GM19043 (cell line): ENCODE results near the gene PRKCD.
A peak's percentile ranks its signal among the peaks of the same experiment; 100 is the strongest.

Experiments used
- ATAC-seq: cut with Tn5 transposase; IDR thresholded peaks from one replicate; pipeline ENCODE4 v1.9.1; 2021; ENCODE audit warnings: low read depth; ENCODE audit not compliant: unreplicated experiment

PRKCD gene

DNA sequence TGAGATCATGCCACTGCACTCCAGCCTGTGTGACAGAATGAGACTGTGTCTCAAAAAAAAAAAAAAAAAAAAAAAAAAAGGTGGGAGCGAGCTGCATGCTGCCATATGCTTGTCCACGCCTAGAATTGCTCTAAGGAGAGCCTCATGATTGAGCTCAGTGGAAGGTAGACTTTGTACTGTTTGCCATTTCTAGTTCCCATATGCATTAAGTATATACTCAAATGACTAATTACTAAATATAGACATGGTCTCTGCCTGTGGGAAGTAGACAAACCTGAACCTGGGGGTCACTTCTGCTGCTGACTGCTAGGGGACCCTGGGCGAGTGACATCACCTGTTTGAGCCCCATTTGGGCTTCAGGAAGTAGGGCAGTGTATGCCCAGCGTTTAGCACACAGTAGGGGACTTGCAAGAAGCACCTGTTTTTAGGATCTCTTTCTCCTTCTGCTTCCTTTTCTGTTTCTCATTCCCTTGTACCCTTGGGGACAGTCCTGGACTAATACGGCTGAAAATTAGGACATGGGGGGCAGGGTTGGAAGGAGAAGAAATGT, 27.2 kb downstream of the PRKCD start:
- ATAC-seq: no peak

- ATAC-seq: no peak
Observed at GRCh38 chr3:53188720-53189119, 27.7 kb downstream of the PRKCD start.

- no peak for ATAC-seq
Observed at GRCh38 chr3:53189276-53189675, 28.3 kb downstream of the PRKCD start.

GRCh38 chr3:53190659-53191058, 29.6 kb downstream of the PRKCD start:
- no peak for ATAC-seq

DNA sequence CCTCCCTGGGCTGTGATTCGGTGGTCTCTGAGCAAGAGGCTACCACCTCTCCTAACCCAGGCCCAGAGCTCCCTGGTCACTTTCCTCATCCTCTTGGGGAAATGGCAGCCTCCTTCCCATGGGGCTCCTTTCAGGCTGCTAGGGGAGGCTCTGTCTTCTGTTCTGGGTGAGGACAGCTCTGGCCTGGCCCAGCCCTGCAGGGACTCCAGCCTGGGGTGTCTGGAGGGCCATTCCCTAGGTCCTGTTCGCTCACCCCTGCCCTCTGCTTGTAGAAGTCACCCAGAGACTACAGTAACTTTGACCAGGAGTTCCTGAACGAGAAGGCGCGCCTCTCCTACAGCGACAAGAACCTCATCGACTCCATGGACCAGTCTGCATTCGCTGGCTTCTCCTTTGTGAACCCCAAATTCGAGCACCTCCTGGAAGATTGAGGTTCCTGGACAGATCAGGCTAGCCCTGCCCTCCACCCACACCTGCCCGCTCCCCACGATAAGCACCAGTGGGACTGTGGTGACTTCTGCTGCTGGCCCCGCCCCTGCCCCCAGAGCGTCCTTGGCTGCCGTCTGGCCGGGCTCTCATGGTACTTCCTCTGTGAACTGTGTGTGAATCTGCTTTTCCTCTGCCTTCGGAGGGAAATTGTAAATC, 30.9 kb downstream of the PRKCD start:
- ATAC-seq: no peak

GRCh38 chr3:53192608-53193007, 31.6 kb downstream of the PRKCD start:
- peak; percentile 62 for ATAC-seq

GRCh38 chr3:53193466-53194209, 32.6 kb downstream of the PRKCD start:
- no peak for ATAC-seq

DNA sequence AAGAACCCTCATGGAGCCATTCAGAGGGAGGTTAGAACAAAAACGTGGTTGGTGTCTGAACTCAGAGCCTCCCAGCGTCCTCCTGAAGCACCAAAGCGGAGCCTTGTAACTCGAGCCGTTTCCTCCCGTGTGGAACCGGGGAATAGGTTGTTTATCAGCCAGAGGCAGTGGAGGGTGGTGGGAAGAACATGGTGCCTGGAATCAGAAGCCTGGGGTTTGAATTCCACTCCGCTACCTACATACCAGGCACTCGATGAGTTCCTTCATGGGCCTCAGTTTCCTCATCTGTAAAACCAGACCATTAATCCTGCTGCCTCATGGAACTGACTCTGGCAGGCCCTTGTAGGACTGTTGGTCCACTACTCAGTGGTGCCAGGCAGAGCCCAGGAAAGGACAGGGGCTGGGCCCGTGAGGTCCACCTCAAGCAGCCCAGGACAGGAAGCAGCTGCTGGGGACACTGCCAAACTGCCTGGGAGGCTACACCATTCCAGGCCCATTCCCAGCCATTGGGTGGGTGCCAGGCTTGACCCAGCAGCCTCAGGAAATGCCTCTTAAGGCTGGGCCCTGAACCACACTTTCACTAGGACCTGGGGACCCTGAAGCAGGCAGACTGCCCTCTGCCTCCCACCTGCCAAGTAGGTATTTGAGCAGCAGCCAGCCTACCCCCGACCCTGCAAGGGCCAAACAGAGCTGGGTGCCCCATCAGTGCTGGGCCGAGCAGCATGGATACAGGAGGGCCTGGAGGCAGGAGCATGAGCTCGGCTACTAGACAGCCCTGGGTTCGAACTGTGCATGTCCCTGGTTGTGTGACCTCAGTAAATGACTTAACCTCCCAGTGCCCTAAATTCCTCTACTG, 33.4 kb downstream of the PRKCD start:
- ATAC-seq: no peak

GRCh38 chr3:53195066-53195450, 34.0 kb downstream of the PRKCD start:
- no peak for ATAC-seq

DNA sequence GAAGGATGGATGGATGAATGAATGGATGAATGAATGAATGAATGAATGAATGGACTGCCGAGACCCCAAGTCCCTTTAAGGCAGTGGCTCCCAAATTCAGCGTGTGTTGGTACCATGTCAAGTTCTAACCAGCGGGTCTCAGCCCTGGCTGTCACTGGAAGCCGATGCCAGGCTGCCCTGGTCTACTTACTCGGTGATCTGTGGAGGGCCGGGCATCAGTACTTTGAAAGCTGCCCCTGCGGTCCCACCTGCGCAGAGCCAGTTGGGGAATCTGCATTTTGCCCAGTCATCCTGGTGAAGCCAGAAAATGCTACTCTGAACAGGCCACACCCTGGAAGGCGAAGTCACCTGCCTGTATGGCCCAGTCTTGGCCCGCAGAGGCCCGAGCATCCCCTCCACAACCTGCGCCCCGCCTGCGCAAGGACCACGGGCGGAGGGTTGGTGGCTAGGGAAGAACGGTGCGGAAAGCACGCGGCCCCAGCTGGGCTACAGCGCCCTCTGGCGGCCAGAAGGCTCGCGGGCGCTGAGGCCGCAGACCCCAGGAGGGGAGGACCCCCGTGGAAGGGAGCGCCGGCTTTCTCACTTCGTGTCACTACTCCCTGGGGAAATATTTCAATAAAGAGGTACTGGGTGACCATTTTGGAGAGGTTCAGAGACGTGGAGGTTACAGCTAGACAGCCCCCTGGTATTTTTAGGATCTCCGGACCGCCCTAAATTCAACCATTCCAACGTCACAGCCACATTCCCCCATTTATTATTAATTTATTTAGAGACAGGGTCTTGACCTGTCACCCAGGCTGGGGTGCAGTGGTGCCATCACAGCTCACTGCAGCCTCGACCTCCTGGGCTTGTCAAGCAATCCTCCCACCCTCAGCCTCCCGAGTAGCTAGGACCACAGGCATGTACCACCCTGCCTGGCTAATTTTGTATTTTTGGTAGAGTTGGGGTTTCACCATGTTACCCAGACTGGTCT, 34.9 kb downstream of the PRKCD start:
- no peak for ATAC-seq

GRCh38 chr3:53196575-53197407, 35.8 kb downstream of the PRKCD start:
- ATAC-seq: no peak

- ATAC-seq: no peak
Observed at GRCh38 chr3:53198256-53198977, 37.4 kb downstream of the PRKCD start.

- no peak for ATAC-seq
Observed at GRCh38 chr3:53198996-53199395, 38.0 kb downstream of the PRKCD start.

DNA sequence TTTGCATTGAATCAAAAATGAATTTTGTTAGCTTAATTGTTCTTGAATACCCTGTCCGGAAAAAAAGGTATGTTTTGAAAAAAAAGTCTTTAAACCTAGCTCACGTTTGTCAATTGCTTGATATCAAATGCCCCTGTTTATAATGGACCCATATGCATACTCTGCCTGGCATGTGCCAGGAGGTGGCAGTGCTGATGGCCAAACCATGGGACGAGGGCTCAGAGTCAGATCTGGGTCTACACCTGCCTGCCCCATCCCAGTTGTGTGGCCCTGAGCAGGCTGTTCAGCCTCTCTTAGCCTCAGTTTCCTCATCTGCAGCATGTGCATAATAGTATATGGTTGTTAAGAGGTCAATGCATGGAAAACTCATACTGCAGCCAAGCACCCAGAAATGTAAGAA, 38.8 kb downstream of the PRKCD start:
- ATAC-seq: no peak

GRCh38 chr3:53200501-53201498, 39.8 kb downstream of the PRKCD start:
- no peak for ATAC-seq

GRCh38 chr3:53202331-53203015, 41.5 kb downstream of the PRKCD start:
- ATAC-seq: no peak
